Left renal pelvis (tissue), 4 donors: ENCODE results near the gene CDK14. TPM values are rescaled to one million over a fixed set of nuclear protein-coding genes. Genes with fewer than 3 reads are reported as not detected.

Source experiments
- DNase-seq, 4 donors: peaks; one replicate each; pipeline ENCODE4 v3.0.0-alpha.2; 2013; ENCODE audit warnings: low read depth in 4 of 4, low spot score in 3 of 4
- polyA plus RNA-seq, 4 donors: library from polyadenylated mRNA; unstranded; fragments of 120-200 nt; gene quantifications; one replicate each; pipeline ENCODE4 v1.2.1, GENCODE V29; 2013; ENCODE audit not compliant: insufficient read length in 4 of 4

CDK14 gene
- polyA plus RNA-seq, 4 donors: 28.6 to 44.2 (median 36.4) TPM

- DNase-seq: no peak
Measured at GRCh38 chr7:90832726-90833125, 236.6 kb downstream of the CDK14 start.

GRCh38 chr7:90833443-90833842, 237.3 kb downstream of the CDK14 start:
- no peak for DNase-seq

- DNase-seq: no peak
Measured at GRCh38 chr7:90834771-90835170, 238.7 kb downstream of the CDK14 start.

- DNase-seq: no peak
Measured at GRCh38 chr7:90835861-90836260, 239.7 kb downstream of the CDK14 start.

- no peak for DNase-seq
Measured at GRCh38 chr7:90836937-90837336, 240.8 kb downstream of the CDK14 start.

GRCh38 chr7:90838799-90839198, 242.7 kb downstream of the CDK14 start:
- DNase-seq: no peak

- DNase-seq: no peak
Measured at GRCh38 chr7:90839316-90839715, 243.2 kb downstream of the CDK14 start.

- no peak for DNase-seq
Measured at GRCh38 chr7:90839727-90840291, 243.7 kb downstream of the CDK14 start.

- DNase-seq: no peak
Measured at GRCh38 chr7:90841759-90842429, 245.8 kb downstream of the CDK14 start.

- DNase-seq: no peak
Measured at GRCh38 chr7:90842430-90842788, 246.3 kb downstream of the CDK14 start.

- no peak for DNase-seq
Measured at GRCh38 chr7:90843472-90843871, 247.4 kb downstream of the CDK14 start.

GRCh38 chr7:90844421-90844820, 248.3 kb downstream of the CDK14 start:
- DNase-seq: no peak

GRCh38 chr7:90846192-90846591, 250.1 kb downstream of the CDK14 start:
- no peak for DNase-seq

GRCh38 chr7:90850066-90850465, 253.9 kb downstream of the CDK14 start:
- DNase-seq: no peak

GRCh38 chr7:90850471-90850870, 254.3 kb downstream of the CDK14 start:
- DNase-seq: no peak

- no peak for DNase-seq
Measured at GRCh38 chr7:90853205-90853604, 257.1 kb downstream of the CDK14 start.

- DNase-seq: peak in 3 of 4 donors; percentile 5 to 21 (median 6)
Measured at GRCh38 chr7:90856351-90857070, 260.4 kb downstream of the CDK14 start.

- DNase-seq: no peak
Measured at GRCh38 chr7:90857603-90858002, 261.5 kb downstream of the CDK14 start.

- no peak for DNase-seq
Measured at GRCh38 chr7:90858546-90858945, 262.4 kb downstream of the CDK14 start.

- DNase-seq: no peak
Measured at GRCh38 chr7:90859521-90859920, 263.4 kb downstream of the CDK14 start.

- DNase-seq: no peak
Measured at GRCh38 chr7:90864088-90864487, 268.0 kb downstream of the CDK14 start.

- DNase-seq: no peak
Measured at GRCh38 chr7:90869335-90869734, 273.2 kb downstream of the CDK14 start.
